ENCODE data around the gene TMEM143. TPM values are rescaled to one million over a fixed set of nuclear protein-coding genes. Genes with fewer than 3 reads are reported as not detected.

Gene TMEM143
- total RNA-seq, 4 donors from 2014 or later: 2.8 to 13.1 (median 6.6) TPM

- TF ChIP-seq POLR2AphosphoS5 (IDR thresholded peaks at IDR 0.05): no peak
- no peak for TF ChIP-seq EP300 (IDR thresholded peaks at IDR 0.05)
- TF ChIP-seq POLR2A (IDR thresholded peaks at IDR 0.05): no peak
- TF ChIP-seq, protein P1, sequence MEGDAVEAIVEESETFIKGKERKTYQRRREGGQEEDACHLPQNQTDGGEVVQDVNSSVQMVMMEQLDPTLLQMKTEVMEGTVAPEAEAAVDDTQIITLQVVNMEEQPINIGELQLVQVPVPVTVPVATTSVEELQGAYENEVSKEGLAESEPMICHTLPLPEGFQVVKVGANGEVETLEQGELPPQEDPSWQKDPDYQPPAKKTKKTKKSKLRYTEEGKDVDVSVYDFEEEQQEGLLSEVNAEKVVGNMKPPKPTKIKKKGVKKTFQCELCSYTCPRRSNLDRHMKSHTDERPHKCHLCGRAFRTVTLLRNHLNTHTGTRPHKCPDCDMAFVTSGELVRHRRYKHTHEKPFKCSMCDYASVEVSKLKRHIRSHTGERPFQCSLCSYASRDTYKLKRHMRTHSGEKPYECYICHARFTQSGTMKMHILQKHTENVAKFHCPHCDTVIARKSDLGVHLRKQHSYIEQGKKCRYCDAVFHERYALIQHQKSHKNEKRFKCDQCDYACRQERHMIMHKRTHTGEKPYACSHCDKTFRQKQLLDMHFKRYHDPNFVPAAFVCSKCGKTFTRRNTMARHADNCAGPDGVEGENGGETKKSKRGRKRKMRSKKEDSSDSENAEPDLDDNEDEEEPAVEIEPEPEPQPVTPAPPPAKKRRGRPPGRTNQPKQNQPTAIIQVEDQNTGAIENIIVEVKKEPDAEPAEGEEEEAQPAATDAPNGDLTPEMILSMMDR (IDR thresholded peaks at IDR 0.05): no peak
- no peak for ATAC-seq
- peaks cover 0 to 17% (median 3%) of the 10 kb centered on the region in 3 donors for H3K4me1 ChIP-seq
- H3K9me3 ChIP-seq: peaks cover 0 to 8% (median 0%) of the 10 kb centered on the region in 3 donors
- H3K4me3 ChIP-seq: no peak overlapping the region
- 68 to 77% methylated on average over 4 to 5 of the region's 5 CpGs for WGBS, 2 donors (ENCODE audit: low coverage in 1 of 2)
- H3K36me3 ChIP-seq: no peaks in the 10 kb centered on the region
- no peak overlapping the region for H3K27ac ChIP-seq
- peaks cover 50% of the 10 kb centered on the region for H3K27me3 ChIP-seq
These were observed 37.5 kb upstream of the TMEM143 start for GRCh38 chr19:48401287-48401686.

GRCh38 chr19:48400018-48400742 is 36.4 kb upstream of the TMEM143 start:
- 47 to 93% methylated on average over 2 to 14 of the region's 14 CpGs for WGBS, 2 donors (ENCODE audit: low coverage in 1 of 2)
- no peaks in the 10 kb centered on the region for H3K36me3 ChIP-seq
- peaks cover 0 to 22% (median 3%) of the 10 kb centered on the region in 3 donors for H3K4me1 ChIP-seq
- no peak overlapping the region for H3K4me3 ChIP-seq
- H3K9me3 ChIP-seq: no peaks in the 10 kb centered on the region
- TF ChIP-seq POLR2AphosphoS5 (IDR thresholded peaks at IDR 0.05): no peak
- TF ChIP-seq, protein P1 (IDR thresholded peaks at IDR 0.05): no peak
- no peak for TF ChIP-seq EP300 (IDR thresholded peaks at IDR 0.05)
- no peak for TF ChIP-seq POLR2A (IDR thresholded peaks at IDR 0.05)
- H3K27ac ChIP-seq: peak overlapping the region in 2 of 4 donors; percentile 11 to 24
- H3K27me3 ChIP-seq: peaks cover 50% of the 10 kb centered on the region
- peak; percentile 72 for ATAC-seq

DNA sequence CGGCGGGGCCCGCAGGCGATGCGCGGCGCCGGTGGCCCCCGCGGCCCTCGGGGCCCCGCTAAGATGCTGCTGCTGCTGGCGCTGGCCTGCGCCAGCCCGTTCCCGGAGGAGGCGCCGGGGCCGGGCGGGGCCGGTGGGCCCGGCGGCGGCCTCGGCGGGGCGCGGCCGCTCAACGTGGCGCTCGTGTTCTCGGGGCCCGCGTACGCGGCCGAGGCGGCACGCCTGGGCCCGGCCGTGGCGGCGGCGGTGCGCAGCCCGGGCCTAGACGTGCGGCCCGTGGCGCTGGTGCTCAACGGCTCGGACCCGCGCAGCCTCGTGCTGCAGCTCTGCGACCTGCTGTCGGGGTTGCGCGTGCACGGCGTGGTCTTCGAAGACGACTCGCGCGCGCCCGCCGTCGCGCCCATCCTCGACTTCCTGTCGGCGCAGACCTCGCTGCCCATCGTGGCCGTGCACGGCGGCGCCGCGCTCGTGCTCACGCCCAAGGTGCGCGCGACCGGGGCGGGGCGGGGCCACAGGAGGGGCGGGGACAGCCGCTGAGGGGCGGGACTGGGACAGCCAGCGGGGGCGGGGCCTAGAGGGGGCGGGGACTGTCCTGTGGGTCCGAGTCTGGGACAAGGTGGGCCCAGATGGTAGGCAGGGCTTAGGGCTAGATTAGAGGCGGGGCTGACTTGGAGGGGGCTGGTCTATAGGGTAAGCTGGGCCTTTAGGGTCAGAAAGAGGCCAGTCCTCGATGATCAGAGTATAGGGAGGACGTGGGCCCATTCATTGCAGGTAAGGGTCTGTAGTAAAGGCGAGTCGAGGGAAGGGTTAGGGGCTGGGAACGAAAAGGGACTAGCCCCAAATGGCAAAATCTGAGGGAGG is 34.9 kb upstream of the TMEM143 start:
- Histone ChIP-seq H3K27ac (peak overlapping the region in 2 of 4 donors; percentile 54 to 57), H3K9me3 (no peaks in the 10 kb centered on the region), H3K36me3 (no peaks in the 10 kb centered on the region), H3K4me1 (peaks cover 0 to 37% (median 12%) of the 10 kb centered on the region in 3 donors), H3K4me3 (peak overlapping the region in 1 of 2 donors; percentile 44), H3K27me3 (peaks cover 60% of the 10 kb centered on the region)
- WGBS, 2 donors (ENCODE audit: low coverage in 1 of 2): 73 to 81% methylated on average over 3 to 6 of the region's 104 CpGs
- ATAC-seq: peak; percentile 67
- TF ChIP-seq EP300 (IDR thresholded peaks at IDR 0.05) (no peak), POLR2AphosphoS5 (IDR thresholded peaks at IDR 0.05) (no peak), POLR2A (IDR thresholded peaks at IDR 0.05) (no peak)
- TF ChIP-seq, protein P1 (IDR thresholded peaks at IDR 0.05): no peak

DNA sequence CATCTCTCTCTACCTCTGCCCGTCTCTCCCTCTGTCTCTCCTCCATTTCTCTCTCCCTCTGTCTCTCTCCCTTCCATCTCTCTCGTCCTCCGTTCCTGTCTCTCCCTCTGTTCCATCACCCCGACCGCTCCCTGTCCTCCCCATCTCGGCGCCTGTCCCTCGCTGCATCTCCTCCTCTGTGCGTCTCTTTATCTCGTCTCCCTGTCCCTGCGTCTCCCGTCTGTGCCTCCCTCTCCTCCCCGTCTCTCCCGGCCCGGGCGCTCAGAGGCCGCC is 34.3 kb upstream of the TMEM143 start:
- H3K9me3 ChIP-seq: no peaks in the 10 kb centered on the region
- H3K4me3 ChIP-seq: peak overlapping the region in 1 of 2 donors; percentile 44
- 6 to 9% methylated on average over 12 to 13 of the region's 17 CpGs for WGBS, 2 donors (ENCODE audit: low coverage in 1 of 2)
- peak overlapping the region in 2 of 4 donors; percentile 46 to 57 for H3K27ac ChIP-seq
- peaks cover 66% of the 10 kb centered on the region for H3K27me3 ChIP-seq
- peaks cover 0 to 41% (median 16%) of the 10 kb centered on the region in 3 donors for H3K4me1 ChIP-seq
- TF ChIP-seq, protein P1 (IDR thresholded peaks at IDR 0.05): no peak
- TF ChIP-seq EP300 (IDR thresholded peaks at IDR 0.05) (no peak), POLR2A (IDR thresholded peaks at IDR 0.05) (no peak), POLR2AphosphoS5 (IDR thresholded peaks at IDR 0.05) (no peak)
- no peak for ATAC-seq
- H3K36me3 ChIP-seq: no peaks in the 10 kb centered on the region
